ENCODE measurements around the gene PAXIP1. TPM values are rescaled to one million over a fixed set of nuclear protein-coding genes. Genes with fewer than 3 reads are reported as not detected.

The PAXIP1 gene
- total RNA-seq, 6 donors from 2014 or later: 8.0 to 18.9 (median 10.5) TPM

GRCh38 chr7:154997840-154998370, 5.0 kb downstream of the PAXIP1 start:
- no peaks in the 10 kb centered on the region for H3K9me3 ChIP-seq
- H3K4me3 ChIP-seq: no peak overlapping the region
- no peak for DNase-seq
- peaks cover 0 to 21% (median 8%) of the 10 kb centered on the region in 4 donors for H3K4me1 ChIP-seq
- H3K36me3 ChIP-seq: peaks cover 3 to 38% (median 19%) of the 10 kb centered on the region in 4 donors
- H3K27ac ChIP-seq: no peak overlapping the region
- 88 to 91% methylated on average over 10 of the region's 10 CpGs for WGBS, 2 donors
- no peak for ATAC-seq (ENCODE audit: low FRiP score in 2 of 2)
- no peaks in the 10 kb centered on the region for H3K27me3 ChIP-seq
- no peak for TF ChIP-seq CTCF (IDR thresholded peaks at IDR 0.05)
- TF ChIP-seq EP300 (IDR thresholded peaks at IDR 0.05): no peak
- TF ChIP-seq POLR2AphosphoS5 (IDR thresholded peaks at IDR 0.05): no peak
- no peak for TF ChIP-seq POLR2A (IDR thresholded peaks at IDR 0.05)

DNA sequence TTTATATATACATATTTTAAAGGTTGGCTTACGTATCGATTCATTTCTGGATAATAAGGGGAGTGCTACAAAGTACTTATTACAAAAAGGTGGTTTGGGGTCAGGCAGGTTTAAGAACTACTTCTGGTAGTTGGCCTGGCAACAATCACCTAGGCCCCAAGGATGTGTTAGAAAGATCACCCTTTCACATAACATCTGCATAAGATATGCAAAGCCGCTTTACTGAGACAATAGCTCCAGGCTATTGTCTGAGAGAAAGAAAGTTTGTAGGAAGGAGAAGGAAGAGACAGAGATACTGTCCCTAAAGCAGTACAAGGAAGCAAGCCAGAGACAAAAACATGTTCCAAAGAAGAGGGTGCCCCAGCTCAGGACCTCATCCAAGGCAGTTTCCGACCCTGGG, 6.2 kb downstream of the PAXIP1 start:
- peaks cover 0 to 15% (median 4%) of the 10 kb centered on the region in 4 donors for H3K4me1 ChIP-seq
- TF ChIP-seq POLR2A (IDR thresholded peaks at IDR 0.05) (no peak), POLR2AphosphoS5 (IDR thresholded peaks at IDR 0.05) (no peak), CTCF (IDR thresholded peaks at IDR 0.05) (no peak), EP300 (IDR thresholded peaks at IDR 0.05) (no peak)
- ATAC-seq (ENCODE audit: low FRiP score in 2 of 2) (no peak), DNase-seq (no peak)
- no peaks in the 10 kb centered on the region for H3K27me3 ChIP-seq
- H3K4me3 ChIP-seq: no peak overlapping the region
- H3K27ac ChIP-seq: no peak overlapping the region
- no peaks in the 10 kb centered on the region for H3K9me3 ChIP-seq
- WGBS, 2 donors: 93 to 96% methylated on average over 4 of the region's 4 CpGs
- peaks cover 3 to 47% (median 20%) of the 10 kb centered on the region in 4 donors for H3K36me3 ChIP-seq

- WGBS, 2 donors: 57 to 95% methylated on average over 1 of the region's 1 CpG
Measured at GRCh38 chr7:154996101-154996500, 6.8 kb downstream of the PAXIP1 start.

DNA sequence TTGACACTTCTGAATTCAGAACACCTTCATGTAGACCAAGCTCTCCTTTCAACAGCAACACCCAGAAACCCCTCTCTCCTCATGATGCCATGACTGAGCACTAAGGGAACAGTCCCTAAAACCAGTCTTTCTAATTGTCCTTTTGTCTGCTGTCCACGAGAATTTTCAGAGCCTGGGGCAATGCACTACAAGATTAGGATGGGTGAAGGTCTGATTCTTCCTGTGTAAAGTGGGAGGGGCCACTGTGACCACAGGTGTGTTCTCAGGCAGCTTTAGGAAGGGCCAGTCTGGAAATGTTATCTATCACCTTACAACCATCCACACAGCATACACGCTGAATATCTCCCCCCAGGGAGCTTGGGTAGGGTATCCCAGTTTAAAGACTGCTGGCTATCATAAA, 7.9 kb downstream of the PAXIP1 start:
- WGBS, 2 donors: 69 to 79% methylated on average over 2 of the region's 2 CpGs
- H3K36me3 ChIP-seq: peaks cover 3 to 60% (median 20%) of the 10 kb centered on the region in 4 donors
- no peak for DNase-seq
- H3K4me1 ChIP-seq: no peaks in the 10 kb centered on the region
- H3K27ac ChIP-seq: no peak overlapping the region
- H3K4me3 ChIP-seq: no peak overlapping the region
- no peak for TF ChIP-seq CTCF (IDR thresholded peaks at IDR 0.05)
- TF ChIP-seq POLR2AphosphoS5 (IDR thresholded peaks at IDR 0.05): no peak
- no peak for TF ChIP-seq EP300 (IDR thresholded peaks at IDR 0.05)
- TF ChIP-seq POLR2A (IDR thresholded peaks at IDR 0.05): no peak
- no peaks in the 10 kb centered on the region for H3K9me3 ChIP-seq
- H3K27me3 ChIP-seq: no peaks in the 10 kb centered on the region
- ATAC-seq (ENCODE audit: low FRiP score in 2 of 2): no peak

More at GRCh38 chr7:154996101-154996500, 6.8 kb downstream of the PAXIP1 start:
- Histone ChIP-seq H3K9me3 (no peaks in the 10 kb centered on the region), H3K4me1 (peaks cover 0 to 9% (median 0%) of the 10 kb centered on the region in 4 donors), H3K27ac (no peak overlapping the region), H3K4me3 (no peak overlapping the region), H3K36me3 (peaks cover 3 to 53% (median 20%) of the 10 kb centered on the region in 4 donors), H3K27me3 (no peaks in the 10 kb centered on the region)
- TF ChIP-seq POLR2A (IDR thresholded peaks at IDR 0.05) (no peak), CTCF (IDR thresholded peaks at IDR 0.05) (no peak), POLR2AphosphoS5 (IDR thresholded peaks at IDR 0.05) (no peak), EP300 (IDR thresholded peaks at IDR 0.05) (no peak)
- DNase-seq (no peak), ATAC-seq (ENCODE audit: low FRiP score in 2 of 2) (no peak)

- Histone ChIP-seq H3K9me3 (no peaks in the 10 kb centered on the region), H3K27ac (no peak overlapping the region), H3K36me3 (peaks cover 0 to 40% (median 7%) of the 10 kb centered on the region in 4 donors), H3K4me3 (no peak overlapping the region), H3K27me3 (no peaks in the 10 kb centered on the region), H3K4me1 (no peaks in the 10 kb centered on the region)
- 59 to 71% methylated on average over 3 of the region's 3 CpGs for WGBS, 2 donors
- TF ChIP-seq POLR2AphosphoS5 (IDR thresholded peaks at IDR 0.05) (no peak), POLR2A (IDR thresholded peaks at IDR 0.05) (no peak), CTCF (IDR thresholded peaks at IDR 0.05) (no peak), EP300 (IDR thresholded peaks at IDR 0.05) (no peak)
- ATAC-seq (ENCODE audit: low FRiP score in 2 of 2) (no peak), DNase-seq (no peak)
Measured at GRCh38 chr7:154990964-154991540, 11.9 kb downstream of the PAXIP1 start.
